H1 (cell line): Measurements from ENCODE around the gene TAS1R1. TPM values are rescaled to one million over a fixed set of nuclear protein-coding genes. Genes with fewer than 3 reads are reported as not detected.

Experiments used
- CTCF ChIA-PET: fragments of 300-600 bp; sonication (Branson Sonifier 250); formaldehyde crosslinking; loops from one replicate; lab custom pipeline; 2021; ENCODE audit not compliant: partially characterized antibody; lab: Charles Lee
- POLR2A ChIA-PET: fragments of 300-600 bp; sonication (Branson Sonifier 250); formaldehyde crosslinking; loops from one replicate; lab custom pipeline; 2021; ENCODE audit warnings: inconsistent platforms; ENCODE audit not compliant: partially characterized antibody; lab: Charles Lee
- DNase-seq, 2 experiments: peaks; one replicate each; pipeline versions ENCODE4 v3.0.0 to v3.0.0-alpha.2; 2010 to 2022; ENCODE audit warnings: low spot score in 2 of 2, low read depth in 1 of 2, mixed read lengths in 1 of 2
- FAIRE-seq: peaks from 2 replicates; lab custom pipeline; 2011; peaks lifted over from hg19 to GRCh38; lab: Jason Lieb, UNC
- H2AFZ ChIP-seq: 2 replicates; pipeline ENCODE4 v1.8.1; 2012; ENCODE audit warnings: low read length, inconsistent platforms
- H2AK5ac ChIP-seq: 2 replicates; pipeline ENCODE4 v1.6.1; 2013; ENCODE audit warnings: low read depth, low read length
- H2BK120ac ChIP-seq: replicated peaks from 2 replicates; pipeline ENCODE3; 2013; ENCODE audit warnings: low read depth, low read length, inconsistent platforms
- H2BK12ac ChIP-seq: 2 replicates; pipeline ENCODE4 v1.6.1; 2013; ENCODE audit warnings: low read depth, low read length
- H2BK15ac ChIP-seq: 2 replicates; pipeline ENCODE4 v1.6.1; 2013; ENCODE audit warnings: low read length
- H2BK20ac ChIP-seq: 2 replicates; pipeline ENCODE4 v1.6.1; 2013; ENCODE audit warnings: low read length
- H2BK5ac ChIP-seq: 2 replicates; pipeline ENCODE4 v1.6.1; 2013; ENCODE audit warnings: low read depth, low read length
- H3K14ac ChIP-seq: 2 replicates; pipeline ENCODE4 v1.6.1; 2013; ENCODE audit warnings: inconsistent platforms; ENCODE audit not compliant: insufficient read length
- H3K18ac ChIP-seq: 2 replicates; pipeline ENCODE4 v1.6.1; 2013; ENCODE audit warnings: low read length; ENCODE audit errors: extremely low read depth
- H3K23ac ChIP-seq: 2 replicates; pipeline ENCODE4 v1.6.1; 2013; ENCODE audit warnings: inconsistent platforms; ENCODE audit not compliant: insufficient read length
- H3K23me2 ChIP-seq: 2 replicates; pipeline ENCODE4 v1.6.1; 2013; ENCODE audit warnings: low read depth, low read length
- H3K27ac ChIP-seq: 2 replicates; pipeline ENCODE4 v1.6.1; 2011; ENCODE audit warnings: low read depth, low read length, inconsistent platforms
- H3K27me3 ChIP-seq, 4 experiments: replicated peaks in 1 of 4; 1 replicate in 1 of 4; 2 replicates in 3 of 4; pipeline versions ENCODE4 v1.6.1 to v1.8.1; 2011 to 2013; ENCODE audit warnings: low read length in 3 of 4, mild to moderate bottlenecking in 3 of 4, inconsistent platforms in 2 of 4, mixed read lengths in 2 of 4, moderate library complexity in 1 of 4; ENCODE audit not compliant: control insufficient read depth in 3 of 4, insufficient read depth in 3 of 4; ENCODE audit errors: extremely low read depth in 1 of 4
- H3K36me3 ChIP-seq, 4 experiments: 2 replicates each; pipeline versions ENCODE4 v1.6.1 to v1.8.1; 2011 to 2013; ENCODE audit warnings: mild to moderate bottlenecking in 4 of 4, low read length in 3 of 4, moderate library complexity in 2 of 4, control low read depth in 1 of 4, inconsistent platforms in 1 of 4; ENCODE audit not compliant: insufficient read depth in 4 of 4, control insufficient read depth in 2 of 4
- H3K4ac ChIP-seq: replicated peaks from 2 replicates; pipeline ENCODE3; 2013; ENCODE audit warnings: low read length, low read depth, mixed read lengths, inconsistent platforms; ENCODE audit not compliant: insufficient read length
- H3K4me1 ChIP-seq, 4 experiments: replicated peaks in 1 of 4; 1 replicate in 1 of 4; 2 replicates in 3 of 4; pipeline versions ENCODE4 v1.6.1 to v1.8.1; 2011 to 2013; ENCODE audit warnings: low read length in 3 of 4, inconsistent platforms in 2 of 4, mixed read lengths in 1 of 4; ENCODE audit not compliant: insufficient read depth in 4 of 4, control insufficient read depth in 3 of 4
- H3K4me2 ChIP-seq, 2 experiments: 2 replicates each; pipeline versions ENCODE4 v1.6.1 to v1.8.1; 2011 to 2013; ENCODE audit warnings: low read depth in 2 of 2, low read length in 2 of 2, control low read depth in 1 of 2, inconsistent platforms in 1 of 2, mild to moderate bottlenecking in 1 of 2; ENCODE audit not compliant: insufficient read depth in 1 of 2
- H3K4me3 ChIP-seq, 4 experiments: fragments of 200-600, 300-600 bp in 1 of 4; sonication (generic), shearing (Covaris generic), sonication (Bioruptor Twin) in 1 of 4; 2 replicates each; pipeline versions ENCODE4 v1.5.1 to v1.8.1; 2011 to 2016; ENCODE audit warnings: low read length in 4 of 4, low read depth in 3 of 4, control low read depth in 2 of 4, inconsistent platforms in 2 of 4, mild to moderate bottlenecking in 2 of 4, mixed read lengths in 1 of 4, moderate library complexity in 1 of 4; ENCODE audit not compliant: insufficient read depth in 2 of 4; ENCODE audit errors: extremely low read depth in 1 of 4
- H3K56ac ChIP-seq: replicated peaks from 2 replicates; pipeline ENCODE3; 2013; ENCODE audit warnings: low read depth, mild to moderate bottlenecking, mixed read lengths, low read length, inconsistent platforms; ENCODE audit not compliant: insufficient read length
- H3K79me1 ChIP-seq: 2 replicates; pipeline ENCODE4 v1.6.1; 2013; ENCODE audit warnings: low read depth, low read length, control low read depth
- H3K79me2 ChIP-seq, 2 experiments: 2 replicates each; pipeline versions ENCODE4 v1.6.1 to v1.8.1; 2012 to 2013; ENCODE audit warnings: low read length in 2 of 2, mild to moderate bottlenecking in 2 of 2, inconsistent platforms in 1 of 2; ENCODE audit not compliant: insufficient read depth in 2 of 2, control insufficient read depth in 1 of 2
- H3K9ac ChIP-seq, 4 experiments: replicated peaks in 1 of 4; 1 replicate in 1 of 4; 2 replicates in 3 of 4; pipeline versions ENCODE4 v1.6.1 to v1.8.1; 2011 to 2013; ENCODE audit warnings: low read depth in 3 of 4, low read length in 3 of 4, control low read depth in 2 of 4, mild to moderate bottlenecking in 2 of 4, moderate library complexity in 2 of 4, inconsistent platforms in 1 of 4; ENCODE audit errors: extremely low read depth in 1 of 4
- H3K9me3 ChIP-seq, 2 experiments: 2 replicates each; pipeline versions ENCODE4 v1.6.1 to v1.8.1; 2012 to 2013; ENCODE audit warnings: mild to moderate bottlenecking in 2 of 2, moderate library complexity in 2 of 2, control low read depth in 1 of 2, inconsistent platforms in 1 of 2, low read depth in 1 of 2, low read length in 1 of 2, mixed read lengths in 1 of 2; ENCODE audit not compliant: insufficient read depth in 2 of 2
- H4K20me1 ChIP-seq, 2 experiments: replicated peaks in 1 of 2; 2 replicates each; pipeline versions ENCODE3 to v1.8.1; 2011 to 2013; ENCODE audit warnings: inconsistent platforms in 2 of 2, low read length in 2 of 2, mild to moderate bottlenecking in 1 of 2; ENCODE audit not compliant: insufficient read depth in 2 of 2, control insufficient read depth in 1 of 2
- H4K5ac ChIP-seq: 2 replicates; pipeline ENCODE4 v1.6.1; 2013; ENCODE audit warnings: low read length, low read depth, mixed read lengths, inconsistent platforms; ENCODE audit not compliant: insufficient read length
- H4K8ac ChIP-seq: 2 replicates; pipeline ENCODE4 v1.8.0; 2013; ENCODE audit warnings: mild to moderate bottlenecking, moderate library complexity, low read length, inconsistent platforms; ENCODE audit not compliant: insufficient read depth; ENCODE audit errors: extremely low read depth
- H4K91ac ChIP-seq: replicated peaks from 2 replicates; pipeline ENCODE3; 2013; ENCODE audit warnings: low read length, mixed read lengths, inconsistent platforms; ENCODE audit not compliant: insufficient read length
- BCL11A ChIP-seq, 2 experiments: IDR thresholded peaks; one replicate each; pipeline ENCODE4 v1.6.1; 2011; ENCODE audit warnings: low read depth in 2 of 2, low read length in 2 of 2, mild to moderate bottlenecking in 2 of 2
- WGBS, 2 experiments: shearing (Covaris generic) in 1 of 2; methylation state at CpG; one replicate each; pipeline versions ENCODE4 v1.1.6 to v1.1.7; 2013 to 2015; ENCODE audit warnings: low lambda C conversion rate in 2 of 2, mixed read lengths in 2 of 2, inconsistent platforms in 1 of 2, low coverage in 1 of 2, missing lambda C conversion rate in 1 of 2; ENCODE audit not compliant: insufficient replicate concordance in 2 of 2, insufficient coverage in 1 of 2, insufficient read length in 1 of 2; ENCODE audit errors: extremely low coverage in 1 of 2, missing lambda C conversion rate in 1 of 2; 5-methylcytosine and 5-hydroxymethylcytosine counted together
- polyA plus RNA-seq, 7 experiments: library from polyadenylated mRNA; depleted of rRNA in 3 of 7; stranded (reverse) in 5 of 7; unstranded in 2 of 7; fragments of >200 nt in 5 of 7; fragments of 200-250 nt in 2 of 7; gene quantifications; 1 replicate in 5 of 7; 2 replicates in 1 of 7; 4 replicates in 1 of 7; pipeline versions ENCODE4 v1.2.1 to v1.2.3, GENCODE V29; 2011 to 2013; ENCODE audit warnings: missing spikeins in 2 of 7, mixed read lengths in 2 of 7
- total RNA-seq: library from RNA; stranded (reverse); fragmentation: NEBNext Ultra II Directional; extraction: Animal tissue kit (Norgen Biotek cat#: 25700); gene quantifications from 2 replicates; pipeline ENCODE4 v1.2.1, GENCODE V29; 2021

TAS1R1 gene
- total and polyA plus RNA-seq, 2 of the 8 experiments (the other 6 are each of a cell fraction or from before 2014, with no cell fraction given) = 0.26 TPM; not detected in 1

GRCh38 chr1:6536291-6536690, 18.8 kb upstream of the TAS1R1 start:
- H3K27ac ChIP-seq = no peak overlapping the region
- no peak overlapping the region for H2AFZ ChIP-seq
- ChIA-PET POLR2A (interaction anchor here (0.8 to 1.7 kb wide), 5 partner anchors 9 to 67 kb away, joined by 3 to 6 read pairs (median 4); no protein-coding TSS in a partner anchor), CTCF (interaction anchor here (0.6 to 8.9 kb wide), 8 partner anchors 9 to 1429 kb away, joined by 3 to 57 read pairs (median 3); no protein-coding TSS in a partner anchor)
- no peak overlapping the region for H2BK20ac ChIP-seq
- H2BK12ac ChIP-seq = no peak overlapping the region
- peaks cover 2 to 9% of the 10 kb centered on the region in 2 experiments for H4K20me1 ChIP-seq
- H4K5ac ChIP-seq = no peak overlapping the region
- H3K4me3 ChIP-seq = no peak overlapping the region
- no peak overlapping the region for H2AK5ac ChIP-seq
- no peak overlapping the region for H3K4ac ChIP-seq
- no peaks in the 10 kb centered on the region for H3K9me3 ChIP-seq
- H3K56ac ChIP-seq = no peak overlapping the region
- H3K23me2 ChIP-seq = no peaks in the 10 kb centered on the region
- H2BK15ac ChIP-seq = no peak overlapping the region
- no peak overlapping the region for H4K8ac ChIP-seq
- WGBS, 2 experiments = 78% methylated on average over 5 of the region's 5 CpGs; no CpG with 5 or more reads in 1 of the 2 experiments
- H4K91ac ChIP-seq = no peak overlapping the region
- peaks cover 15 to 39% (median 27%) of the 10 kb centered on the region in 4 experiments for H3K36me3 ChIP-seq
- no peak for FAIRE-seq
- no peak overlapping the region for H2BK5ac ChIP-seq
- H3K23ac ChIP-seq = no peak overlapping the region
- no peak overlapping the region for H3K14ac ChIP-seq
- no peaks in the 10 kb centered on the region for H3K4me1 ChIP-seq
- peaks cover 0 to 12% of the 10 kb centered on the region in 2 experiments; a peak in 1 of 4 replicates for H3K79me2 ChIP-seq
- 0 out of 2 replicates have a peak, but pooled peaks cover 2% of the 10 kb centered on the region for H3K79me1 ChIP-seq
- no peak overlapping the region for H3K9ac ChIP-seq
- H3K27me3 ChIP-seq = no peaks in the 10 kb centered on the region
- no peak for DNase-seq
- no peak overlapping the region for H3K18ac ChIP-seq
- H3K4me2 ChIP-seq = no peak overlapping the region
- no peak for TF ChIP-seq BCL11A (IDR thresholded peaks at IDR 0.05; ENCODE audit: low read depth in 2 of 2, low read length in 2 of 2)
- no peak overlapping the region for H2BK120ac ChIP-seq
